ENCODE results near the gene PSMF1.

PSMF1 gene

GRCh38 chr20:1118336-1119127 is at the start of gene PSMF1:
Gene PSMF1, plus strand, starts transcription at chr20:1118602. Its CDS starts 172 bp downstream, at chr20:1118774.
- DNase-seq (ENCODE audit: low read depth in 2 of 3, low spot score in 1 of 3) = peak; percentile 91 to 94 (median 92)

GRCh38 chr20:1072258-1072657 is 46.1 kb upstream of the PSMF1 start:
- no peak for DNase-seq (ENCODE audit: low read depth in 2 of 3, low spot score in 1 of 3)

- DNase-seq (ENCODE audit: low read depth in 2 of 3, low spot score in 1 of 3) = no peak
These were observed 42.8 kb upstream of the PSMF1 start for GRCh38 chr20:1075616-1076015.

GRCh38 chr20:1081891-1082290 is 36.5 kb upstream of the PSMF1 start:
- DNase-seq (ENCODE audit: low read depth in 2 of 3, low spot score in 1 of 3) = no peak

GRCh38 chr20:1083431-1084080 is 34.8 kb upstream of the PSMF1 start:
- DNase-seq (ENCODE audit: low read depth in 2 of 3, low spot score in 1 of 3) = no peak

- DNase-seq (ENCODE audit: low read depth in 2 of 3, low spot score in 1 of 3) = no peak
These were observed 32.7 kb upstream of the PSMF1 start for GRCh38 chr20:1085492-1086276.

GRCh38 chr20:1086277-1087213 is 31.9 kb upstream of the PSMF1 start:
- DNase-seq (ENCODE audit: low read depth in 2 of 3, low spot score in 1 of 3) = peak in 1 of 3 donors; percentile 3

- peak in 1 of 3 donors; percentile 8 for DNase-seq (ENCODE audit: low read depth in 2 of 3, low spot score in 1 of 3)
These were observed 31.0 kb upstream of the PSMF1 start for GRCh38 chr20:1087311-1087905.

GRCh38 chr20:1094751-1095150 is 23.7 kb upstream of the PSMF1 start:
- no peak for DNase-seq (ENCODE audit: low read depth in 2 of 3, low spot score in 1 of 3)

GRCh38 chr20:1101533-1101932 is 16.9 kb upstream of the PSMF1 start:
- DNase-seq (ENCODE audit: low read depth in 2 of 3, low spot score in 1 of 3) = no peak

- no peak for DNase-seq (ENCODE audit: low read depth in 2 of 3, low spot score in 1 of 3)
These were observed 16.4 kb upstream of the PSMF1 start for GRCh38 chr20:1102016-1102415.

- no peak for DNase-seq (ENCODE audit: low read depth in 2 of 3, low spot score in 1 of 3)
These were observed 14.7 kb upstream of the PSMF1 start for GRCh38 chr20:1103751-1104150.

- DNase-seq (ENCODE audit: low read depth in 2 of 3, low spot score in 1 of 3) = no peak
These were observed 12.7 kb upstream of the PSMF1 start for GRCh38 chr20:1105599-1106194.

- DNase-seq (ENCODE audit: low read depth in 2 of 3, low spot score in 1 of 3) = no peak
These were observed 11.2 kb upstream of the PSMF1 start for GRCh38 chr20:1107176-1107575.

GRCh38 chr20:1108437-1108920 is 9.9 kb upstream of the PSMF1 start:
- peak in 2 of 3 donors; percentile 30 to 37 for DNase-seq (ENCODE audit: low read depth in 2 of 3, low spot score in 1 of 3)

GRCh38 chr20:1112908-1113307 is 5.5 kb upstream of the PSMF1 start:
- no peak for DNase-seq (ENCODE audit: low read depth in 2 of 3, low spot score in 1 of 3)

GRCh38 chr20:1118004-1118335 is 432 bp upstream of the PSMF1 start:
- no peak for DNase-seq (ENCODE audit: low read depth in 2 of 3, low spot score in 1 of 3)

- no peak for DNase-seq (ENCODE audit: low read depth in 2 of 3, low spot score in 1 of 3)
These were observed 715 bp downstream of the PSMF1 start for GRCh38 chr20:1119128-1119505.

GRCh38 chr20:1119524-1119923 is 1.1 kb downstream of the PSMF1 start:
- DNase-seq (ENCODE audit: low read depth in 2 of 3, low spot score in 1 of 3) = no peak

GRCh38 chr20:1121429-1121828 is 3.0 kb downstream of the PSMF1 start:
- no peak for DNase-seq (ENCODE audit: low read depth in 2 of 3, low spot score in 1 of 3)
